HG03045 (cell line): ENCODE results near the gene BTBD9.
A peak's percentile ranks its signal among the peaks of the same experiment; 100 is the strongest.
"Not testable (repeated sequence)": the region's sequence is repeated elsewhere in the genome, so short reads cannot be mapped to it uniquely, and the experiment has no call there.

Experiments used
- ATAC-seq: cut with Tn5 transposase; IDR thresholded peaks from one replicate; pipeline ENCODE4 v1.9.1; 2021; ENCODE audit warnings: mild to moderate bottlenecking, moderate library complexity; ENCODE audit not compliant: unreplicated experiment

BTBD9 gene

DNA sequence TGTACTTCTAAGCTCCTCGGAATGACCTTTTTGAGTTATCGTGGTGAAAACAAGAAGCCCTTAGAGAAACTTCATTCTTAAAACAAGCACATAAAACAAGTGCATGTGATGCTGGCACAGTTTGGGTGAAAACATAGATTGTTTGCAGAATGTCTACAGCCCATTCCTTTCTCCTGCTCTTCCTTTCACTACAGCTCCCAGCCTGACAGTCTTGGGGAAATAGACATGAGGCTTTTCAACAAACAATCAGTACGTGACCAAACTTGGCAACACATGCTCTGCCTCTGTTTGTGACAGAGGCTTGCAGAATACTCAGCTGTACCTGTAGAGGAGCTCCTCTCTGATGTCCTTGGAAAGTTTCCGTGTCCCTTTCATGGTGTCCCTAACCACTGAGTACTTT, 498.6 kb downstream of the BTBD9 start:
- ATAC-seq = no peak

GRCh38 chr6:38138374-38138773, 501.4 kb downstream of the BTBD9 start:
- no peak for ATAC-seq

DNA sequence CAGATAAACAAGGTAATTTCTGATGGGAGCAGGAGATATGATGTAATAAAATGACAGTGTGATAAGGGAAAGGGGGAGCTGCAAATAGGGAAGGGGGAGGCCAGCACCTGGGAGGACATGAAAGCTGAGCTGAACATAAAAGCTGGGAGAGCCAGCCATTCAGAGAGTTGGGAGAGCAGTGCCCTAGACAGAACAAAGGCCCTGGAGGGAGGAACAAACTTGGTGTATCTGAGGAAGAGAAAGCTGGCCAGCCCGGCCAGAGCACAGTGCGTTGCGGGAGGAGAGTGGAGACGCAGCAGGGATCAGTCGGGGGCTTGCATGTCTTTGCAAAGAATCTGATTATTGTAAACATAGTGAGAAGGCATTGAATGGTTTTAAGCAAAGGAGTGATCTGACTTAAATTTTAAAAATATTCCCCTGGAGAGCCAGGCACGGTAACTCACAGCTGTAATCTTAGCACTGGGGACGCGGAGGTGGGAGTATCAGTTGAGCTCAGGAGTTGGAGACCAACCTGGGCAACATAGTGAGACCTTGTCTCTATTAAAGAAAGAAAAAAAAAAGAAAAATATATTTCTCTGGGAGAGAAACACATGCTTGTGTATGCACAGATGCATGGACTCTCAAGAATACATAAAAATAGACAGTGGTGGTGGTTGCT, 502.0 kb downstream of the BTBD9 start:
- no peak for ATAC-seq

GRCh38 chr6:38136547-38136946, 503.2 kb downstream of the BTBD9 start:
- ATAC-seq = no peak

DNA sequence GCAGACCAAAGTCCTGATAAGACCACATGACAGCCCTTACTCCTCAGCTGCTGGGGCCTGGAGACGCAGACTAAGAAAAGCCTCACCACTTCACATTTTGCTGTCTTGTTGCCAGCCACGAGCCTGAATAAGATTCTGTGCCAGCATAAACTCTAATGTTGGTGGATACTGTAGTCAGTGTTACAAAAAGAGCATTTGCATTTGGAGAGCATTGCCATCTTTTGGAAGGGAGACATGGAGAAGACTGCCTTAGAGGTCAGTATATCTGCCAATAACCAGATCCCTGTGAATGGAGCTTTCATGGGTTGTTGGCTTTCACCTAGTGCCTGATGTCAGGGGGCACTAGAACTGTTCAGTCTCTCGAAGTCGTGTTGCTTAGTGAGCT, 505.0 kb downstream of the BTBD9 start:
- ATAC-seq = no peak

DNA sequence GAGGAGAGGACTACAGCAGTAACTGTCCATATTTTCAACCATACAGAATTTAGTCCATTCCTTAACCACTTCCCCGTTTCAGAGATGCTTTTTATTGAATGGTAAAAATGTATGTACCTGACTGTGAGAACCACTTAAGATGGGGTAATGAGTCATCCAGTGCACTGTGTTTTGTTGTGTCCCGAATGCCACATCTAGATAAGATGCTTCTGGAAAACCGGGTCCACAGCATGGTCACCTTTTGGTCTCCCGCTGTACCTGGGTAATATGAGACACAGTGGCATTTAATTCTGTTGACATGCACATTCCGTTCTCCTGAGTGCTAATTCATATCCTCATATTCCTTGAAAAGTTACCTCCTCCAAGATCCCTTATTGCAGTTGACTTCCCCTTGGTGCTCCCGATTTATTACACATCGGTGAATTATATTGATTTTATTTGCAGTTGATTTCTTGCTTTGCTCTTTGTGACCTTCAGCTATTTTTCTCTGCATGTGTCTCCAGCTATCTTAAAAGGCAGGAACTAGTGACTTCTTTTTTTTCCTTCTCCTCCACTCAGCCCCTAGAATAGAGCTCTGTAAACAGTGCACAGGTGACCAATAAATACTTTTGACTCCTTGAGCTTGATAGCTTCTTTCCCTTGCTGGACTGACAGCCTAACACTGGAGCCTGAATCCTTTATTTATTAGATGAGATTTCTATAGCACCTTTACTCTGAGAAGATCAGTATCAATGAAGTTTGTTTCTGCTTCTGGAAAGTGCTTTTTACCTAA, 505.6 kb downstream of the BTBD9 start:
- no peak for ATAC-seq

GRCh38 chr6:38131527-38131965, 508.2 kb downstream of the BTBD9 start:
- peak; percentile 62 for ATAC-seq

- no peak for ATAC-seq
Observed at GRCh38 chr6:38127284-38127683, 512.4 kb downstream of the BTBD9 start.

GRCh38 chr6:38124224-38124926, 515.4 kb downstream of the BTBD9 start:
- ATAC-seq = not testable (repeated sequence)

- no peak for ATAC-seq
Observed at GRCh38 chr6:38119516-38119915, 520.2 kb downstream of the BTBD9 start.

DNA sequence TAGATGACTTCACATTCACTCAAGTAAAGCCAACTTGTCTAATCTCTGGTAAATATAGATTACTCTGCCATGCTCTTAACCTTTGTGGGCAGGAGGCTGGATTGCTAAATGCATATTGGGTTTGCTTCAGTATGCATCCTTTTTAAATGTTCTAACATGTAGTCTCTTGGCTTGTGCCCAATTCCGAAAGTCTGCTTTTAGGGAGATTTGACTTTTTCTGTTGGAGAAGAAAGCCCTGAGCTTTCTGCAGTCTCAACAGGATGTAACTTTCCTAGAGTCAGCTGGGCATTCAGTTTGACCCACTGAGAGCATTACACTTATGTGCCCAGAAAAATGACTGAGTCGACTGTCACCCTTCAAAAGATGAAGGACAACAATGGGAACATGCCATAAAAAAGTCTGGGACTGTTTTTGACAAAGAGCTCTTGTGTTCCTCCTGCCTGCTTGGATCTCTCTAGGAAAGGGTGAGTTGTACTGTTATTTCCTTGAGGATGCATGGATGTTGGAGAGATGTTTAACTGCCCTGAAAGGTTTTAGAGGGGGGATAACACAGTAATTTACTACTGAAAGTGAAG, 520.9 kb downstream of the BTBD9 start:
- no peak for ATAC-seq
